ENCODE measurements around the gene MEGF11.

MEGF11 gene

GRCh38 chr15:66019826-66020398, 233.6 kb downstream of the MEGF11 start:
- peaks cover 38% of the 10 kb centered on the region for H3K4me1 Mint-ChIP-seq
- H3K4me3 Mint-ChIP-seq, result no peak overlapping the region
- H3K27ac Mint-ChIP-seq, result no peak overlapping the region
- H3K36me3 Mint-ChIP-seq (ENCODE audit: low read depth), result no peaks in the 10 kb centered on the region
- H3K27me3 Mint-ChIP-seq (ENCODE audit: low read depth, poor library complexity), result peaks cover 33% of the 10 kb centered on the region
- H3K9me3 Mint-ChIP-seq, result peaks cover 13% of the 10 kb centered on the region
- TF ChIP-seq CTCF (IDR thresholded peaks at IDR 0.05), result no peak
- no peak for DNase-seq

GRCh38 chr15:66019368-66019767, 234.2 kb downstream of the MEGF11 start:
- TF ChIP-seq CTCF (IDR thresholded peaks at IDR 0.05), result no peak
- no peak overlapping the region for H3K4me3 Mint-ChIP-seq
- H3K27me3 Mint-ChIP-seq (ENCODE audit: low read depth, poor library complexity), result peaks cover 29% of the 10 kb centered on the region
- H3K36me3 Mint-ChIP-seq (ENCODE audit: low read depth), result no peaks in the 10 kb centered on the region
- H3K27ac Mint-ChIP-seq, result no peak overlapping the region
- peaks cover 14% of the 10 kb centered on the region for H3K9me3 Mint-ChIP-seq
- peaks cover 33% of the 10 kb centered on the region for H3K4me1 Mint-ChIP-seq
- DNase-seq, result no peak

- peaks cover 14% of the 10 kb centered on the region for H3K9me3 Mint-ChIP-seq
- H3K4me3 Mint-ChIP-seq, result no peak overlapping the region
- peaks cover 32% of the 10 kb centered on the region for H3K4me1 Mint-ChIP-seq
- no peak for TF ChIP-seq CTCF (IDR thresholded peaks at IDR 0.05)
- no peak for DNase-seq
- no peaks in the 10 kb centered on the region for H3K36me3 Mint-ChIP-seq (ENCODE audit: low read depth)
- no peak overlapping the region for H3K27ac Mint-ChIP-seq
- peaks cover 26% of the 10 kb centered on the region for H3K27me3 Mint-ChIP-seq (ENCODE audit: low read depth, poor library complexity)
Measured at GRCh38 chr15:66018488-66018797, 235.1 kb downstream of the MEGF11 start.

GRCh38 chr15:66017792-66018487, 235.6 kb downstream of the MEGF11 start:
- Mint-ChIP-seq H3K9me3 (peaks cover 14% of the 10 kb centered on the region), H3K4me3 (no peak overlapping the region), H3K27ac (no peak overlapping the region), H3K27me3 (ENCODE audit: low read depth, poor library complexity) (peaks cover 29% of the 10 kb centered on the region), H3K36me3 (ENCODE audit: low read depth) (no peaks in the 10 kb centered on the region), H3K4me1 (peaks cover 32% of the 10 kb centered on the region)
- TF ChIP-seq CTCF (IDR thresholded peaks at IDR 0.05), result no peak
- DNase-seq, result no peak

GRCh38 chr15:66017000-66017399, 236.6 kb downstream of the MEGF11 start:
- TF ChIP-seq CTCF (IDR thresholded peaks at IDR 0.05), result no peak
- Mint-ChIP-seq H3K27me3 (ENCODE audit: low read depth, poor library complexity) (peaks cover 31% of the 10 kb centered on the region), H3K36me3 (ENCODE audit: low read depth) (no peaks in the 10 kb centered on the region), H3K9me3 (peaks cover 14% of the 10 kb centered on the region), H3K27ac (no peak overlapping the region), H3K4me1 (peaks cover 32% of the 10 kb centered on the region), H3K4me3 (no peak overlapping the region)
- DNase-seq, result no peak

- no peak overlapping the region for H3K27ac Mint-ChIP-seq
- H3K4me3 Mint-ChIP-seq, result no peak overlapping the region
- peak; percentile 12 for TF ChIP-seq CTCF (IDR thresholded peaks at IDR 0.05)
- H3K4me1 Mint-ChIP-seq, result peaks cover 32% of the 10 kb centered on the region
- DNase-seq, result no peak
- peaks cover 27% of the 10 kb centered on the region for H3K27me3 Mint-ChIP-seq (ENCODE audit: low read depth, poor library complexity)
- H3K9me3 Mint-ChIP-seq, result peaks cover 14% of the 10 kb centered on the region
- H3K36me3 Mint-ChIP-seq (ENCODE audit: low read depth), result no peaks in the 10 kb centered on the region
Measured at GRCh38 chr15:66016199-66016598, 237.4 kb downstream of the MEGF11 start.

Measured in nephron progenitor cell (in vitro differentiated cells).